Sigmoid colon (tissue), 3 donors: Measurements from ENCODE around the gene MRPL24.
"Not testable (repeated sequence)": the region's sequence is repeated elsewhere in the genome, so short reads cannot be mapped to it uniquely, and the experiment has no call there.

ENCODE experiments used
- CTCF ChIP-seq, 4 experiments: fragments of 450-650 bp in 3 of 4; fragments of 200-600 bp in 1 of 4; IDR thresholded peaks; one replicate each; pipeline ENCODE4 v1.5.1; 2016 to 2019; ENCODE audit warnings: antibody characterized with exemption in 4 of 4, mild to moderate bottlenecking in 3 of 4, moderate library complexity in 2 of 4
- POLR2A ChIP-seq, 2 donors: fragments of 450-650 bp; IDR thresholded peaks; one replicate each; pipeline ENCODE4 v1.6.1; 2016; ENCODE audit warnings: antibody characterized with exemption in 2 of 2, mild to moderate bottlenecking in 2 of 2, moderate library complexity in 2 of 2

DNA sequence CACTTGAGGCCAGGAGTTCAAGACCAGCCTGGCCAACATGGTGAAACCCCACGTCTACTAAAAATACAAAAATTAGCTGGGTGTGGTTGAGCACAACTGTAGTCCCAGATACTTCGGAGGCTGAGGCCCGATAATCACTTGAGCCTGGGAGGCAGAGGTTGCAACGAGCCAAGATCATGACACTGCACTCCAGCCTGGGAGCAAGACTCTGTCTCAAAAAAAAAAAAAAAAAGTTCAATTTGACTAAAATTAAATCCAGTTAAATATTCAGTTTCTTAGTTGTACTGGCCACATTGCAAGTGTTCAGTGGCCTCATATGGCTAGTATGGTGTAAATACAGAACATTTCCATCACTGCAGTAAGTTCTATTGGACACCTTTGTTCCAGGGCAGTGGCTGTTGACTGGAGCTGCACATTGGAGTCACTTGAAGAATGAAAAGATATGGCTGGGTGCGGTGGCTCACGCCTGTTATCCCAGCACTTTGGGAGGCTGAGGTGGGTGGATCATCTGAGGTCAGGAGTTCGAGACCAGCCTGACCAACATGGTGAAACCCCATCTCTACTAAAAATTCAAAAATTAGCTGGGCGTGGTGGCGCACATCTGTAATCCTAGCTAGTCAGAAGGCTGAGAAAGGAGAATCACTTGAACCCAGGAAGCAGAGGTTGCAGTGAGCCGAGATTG lies 16.8 kb upstream of the MRPL24 start:
- not testable (repeated sequence) for TF ChIP-seq CTCF, POLR2A (IDR thresholded peaks at IDR 0.05)
